ENCODE data around the gene ERICH6B.

- TF ChIP-seq, protein P1, sequence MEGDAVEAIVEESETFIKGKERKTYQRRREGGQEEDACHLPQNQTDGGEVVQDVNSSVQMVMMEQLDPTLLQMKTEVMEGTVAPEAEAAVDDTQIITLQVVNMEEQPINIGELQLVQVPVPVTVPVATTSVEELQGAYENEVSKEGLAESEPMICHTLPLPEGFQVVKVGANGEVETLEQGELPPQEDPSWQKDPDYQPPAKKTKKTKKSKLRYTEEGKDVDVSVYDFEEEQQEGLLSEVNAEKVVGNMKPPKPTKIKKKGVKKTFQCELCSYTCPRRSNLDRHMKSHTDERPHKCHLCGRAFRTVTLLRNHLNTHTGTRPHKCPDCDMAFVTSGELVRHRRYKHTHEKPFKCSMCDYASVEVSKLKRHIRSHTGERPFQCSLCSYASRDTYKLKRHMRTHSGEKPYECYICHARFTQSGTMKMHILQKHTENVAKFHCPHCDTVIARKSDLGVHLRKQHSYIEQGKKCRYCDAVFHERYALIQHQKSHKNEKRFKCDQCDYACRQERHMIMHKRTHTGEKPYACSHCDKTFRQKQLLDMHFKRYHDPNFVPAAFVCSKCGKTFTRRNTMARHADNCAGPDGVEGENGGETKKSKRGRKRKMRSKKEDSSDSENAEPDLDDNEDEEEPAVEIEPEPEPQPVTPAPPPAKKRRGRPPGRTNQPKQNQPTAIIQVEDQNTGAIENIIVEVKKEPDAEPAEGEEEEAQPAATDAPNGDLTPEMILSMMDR (IDR thresholded peaks at IDR 0.05; ENCODE audit: poor library complexity), result no peak
- TF ChIP-seq EZH2 (IDR thresholded peaks at IDR 0.05; ENCODE audit: borderline replicate concordance), result no peak
- TF ChIP-seq EZH2phosphoT487 (IDR thresholded peaks at IDR 0.05; ENCODE audit: low read depth, severe bottlenecking, unreplicated experiment), result no peak
Measured at GRCh38 chr13:45521297-45521696, 94.2 kb downstream of the ERICH6B start.
